Subcutaneous adipose tissue (tissue), 4 donors: Measurements from ENCODE around the gene RPS27. TPM values are rescaled to one million over a fixed set of nuclear protein-coding genes. Genes with fewer than 3 reads are reported as not detected.

Experiments used
- total RNA-seq, 4 donors: library from RNA; depleted of rRNA; stranded (reverse); fragments of >200 nt; gene quantifications; one replicate each; pipeline ENCODE4 v1.1.0, GENCODE V29; 2016
- TF ChIP-seq, protein P1 (sequence below): fragments of 450-650 bp; IDR thresholded peaks from one replicate; pipeline ENCODE4 v1.5.1; 2016; ENCODE audit warnings: low read depth, mild to moderate bottlenecking, control low read depth, antibody characterized with exemption, moderate library complexity

Gene RPS27
- total RNA-seq, 4 donors from 2014 or later, result 1,809 to 3,638 (median 2,450) TPM

DNA sequence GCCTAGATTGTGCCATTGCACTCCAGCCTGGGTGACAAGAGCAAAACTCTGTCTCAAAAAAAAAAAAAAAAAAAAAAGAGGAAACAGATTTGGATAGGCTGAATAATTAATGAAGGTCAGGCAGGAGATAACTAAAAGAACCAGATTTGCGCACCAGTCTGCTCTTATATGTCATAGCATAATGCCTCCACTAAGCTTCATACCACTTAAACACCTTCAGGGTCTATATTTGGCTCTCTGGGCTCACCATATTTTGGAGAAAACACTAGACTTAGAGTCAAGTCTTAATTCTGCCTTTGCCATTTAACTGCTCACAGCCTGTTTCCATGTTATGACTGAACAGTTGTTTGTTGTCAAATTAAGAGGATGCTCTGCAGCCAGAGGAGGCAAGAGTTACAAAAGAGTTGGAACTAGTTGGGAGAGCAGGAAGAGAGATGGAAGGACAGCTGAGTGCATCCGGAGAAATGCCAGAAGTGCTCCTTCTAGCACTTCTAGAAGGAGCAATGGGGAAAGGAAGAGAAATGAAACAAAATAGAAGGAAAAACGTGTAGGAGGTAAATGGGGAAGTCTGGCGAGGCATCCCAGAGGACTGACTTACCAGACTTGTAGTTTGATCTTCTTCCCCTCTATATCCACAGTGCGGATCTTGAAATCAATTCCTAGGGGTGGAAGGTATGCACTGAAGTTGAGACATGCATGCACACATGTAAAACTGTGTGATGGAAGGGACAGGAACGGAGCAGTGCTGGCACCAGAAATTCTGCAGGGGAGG lies 6.3 kb upstream of the RPS27 start:
- TF ChIP-seq, protein P1, sequence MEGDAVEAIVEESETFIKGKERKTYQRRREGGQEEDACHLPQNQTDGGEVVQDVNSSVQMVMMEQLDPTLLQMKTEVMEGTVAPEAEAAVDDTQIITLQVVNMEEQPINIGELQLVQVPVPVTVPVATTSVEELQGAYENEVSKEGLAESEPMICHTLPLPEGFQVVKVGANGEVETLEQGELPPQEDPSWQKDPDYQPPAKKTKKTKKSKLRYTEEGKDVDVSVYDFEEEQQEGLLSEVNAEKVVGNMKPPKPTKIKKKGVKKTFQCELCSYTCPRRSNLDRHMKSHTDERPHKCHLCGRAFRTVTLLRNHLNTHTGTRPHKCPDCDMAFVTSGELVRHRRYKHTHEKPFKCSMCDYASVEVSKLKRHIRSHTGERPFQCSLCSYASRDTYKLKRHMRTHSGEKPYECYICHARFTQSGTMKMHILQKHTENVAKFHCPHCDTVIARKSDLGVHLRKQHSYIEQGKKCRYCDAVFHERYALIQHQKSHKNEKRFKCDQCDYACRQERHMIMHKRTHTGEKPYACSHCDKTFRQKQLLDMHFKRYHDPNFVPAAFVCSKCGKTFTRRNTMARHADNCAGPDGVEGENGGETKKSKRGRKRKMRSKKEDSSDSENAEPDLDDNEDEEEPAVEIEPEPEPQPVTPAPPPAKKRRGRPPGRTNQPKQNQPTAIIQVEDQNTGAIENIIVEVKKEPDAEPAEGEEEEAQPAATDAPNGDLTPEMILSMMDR, result no peak

DNA sequence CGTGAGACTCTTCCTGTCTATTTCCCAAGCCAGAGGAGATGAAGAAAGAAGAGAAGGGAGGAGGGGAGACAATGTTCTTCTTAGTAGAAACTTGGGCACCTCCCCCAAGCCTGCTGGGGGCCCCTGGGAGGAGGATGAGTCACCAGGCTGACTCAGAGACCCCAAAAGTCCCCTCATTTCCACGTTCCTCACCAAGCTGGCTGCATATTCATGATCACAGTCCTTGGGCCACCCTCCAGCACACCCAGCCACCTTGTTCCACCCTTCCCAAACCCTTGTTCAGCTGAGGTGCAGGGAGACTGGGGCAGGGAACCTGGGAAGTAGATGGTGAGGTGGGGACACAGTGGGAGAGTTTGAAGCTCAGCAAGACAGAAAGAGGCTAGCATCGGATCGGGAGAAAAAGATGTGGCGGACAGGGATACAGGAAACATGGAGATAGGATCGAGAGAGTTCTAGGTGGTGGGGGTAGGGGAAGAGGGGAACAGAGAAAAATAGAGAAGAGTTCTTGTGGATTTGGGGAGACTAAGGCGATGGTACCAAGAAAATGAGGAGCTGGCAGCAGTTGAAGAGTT lies 5.1 kb upstream of the RPS27 start:
- TF ChIP-seq, protein P1, result no peak

DNA sequence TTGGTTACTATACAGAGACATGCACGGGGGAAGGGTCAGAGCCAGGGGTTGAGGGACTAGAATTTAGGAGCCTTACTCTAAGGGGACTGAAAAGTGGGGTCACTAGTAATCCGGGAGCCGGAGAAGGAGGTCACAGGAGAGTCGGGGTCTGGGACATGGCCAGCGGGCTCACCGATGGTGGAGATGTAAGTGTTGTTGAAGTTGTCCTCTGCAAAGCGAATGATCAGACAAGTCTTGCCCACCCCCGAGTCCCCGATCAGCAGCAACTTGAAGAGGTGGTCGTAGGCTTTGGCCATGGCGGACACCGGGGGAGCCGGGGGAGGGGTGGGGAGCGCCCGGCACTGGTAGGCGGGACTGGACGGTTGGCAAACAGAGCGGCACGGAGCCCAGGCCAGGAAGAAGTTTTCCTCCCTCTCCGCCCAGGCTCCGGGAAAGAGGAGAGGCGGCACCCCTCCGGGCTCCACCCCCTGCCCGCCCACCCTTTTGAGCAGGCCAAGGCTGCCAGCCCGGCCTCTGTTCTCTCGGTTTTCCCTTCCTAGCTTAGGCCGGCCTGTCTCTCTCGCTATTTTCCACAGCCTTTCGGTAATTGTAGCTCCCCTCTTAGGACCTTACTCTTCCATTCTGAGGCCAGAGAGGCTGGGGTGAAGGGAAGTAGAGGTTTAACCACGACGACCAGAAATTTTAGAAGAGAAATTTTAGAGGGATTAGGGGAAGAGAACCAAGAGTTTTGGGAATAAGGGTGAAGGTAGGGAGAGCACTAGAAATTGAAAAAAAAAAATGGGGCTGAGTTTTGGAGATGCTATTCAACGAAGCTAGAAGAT lies 4.4 kb upstream of the RPS27 start, which contains the start of gene RAB13:
Gene RAB13, minus strand, starts transcription at position 399 of the 821 bp plus-strand sequence. Its CDS starts 103 bp downstream, at position 296.
- TF ChIP-seq, protein P1, result no peak

DNA sequence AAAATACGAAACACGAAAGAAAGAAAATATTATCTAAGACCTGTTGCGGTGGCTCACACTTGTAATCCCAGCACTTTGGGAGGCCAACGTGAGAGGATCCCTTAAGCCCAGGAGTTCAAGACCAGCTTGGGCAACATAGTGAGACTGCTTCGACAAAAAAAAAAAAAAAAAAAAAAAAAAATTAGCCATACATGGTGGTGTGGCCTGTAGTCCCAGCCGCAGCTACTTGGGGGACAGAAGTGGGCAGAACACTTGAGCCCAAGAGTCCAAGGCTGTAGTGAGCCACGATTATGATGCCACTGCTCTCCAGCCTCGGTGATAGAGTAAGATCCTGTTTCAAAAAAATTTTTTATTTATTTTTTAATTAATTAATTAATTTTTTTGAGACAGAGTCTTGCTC lies 2.9 kb upstream of the RPS27 start:
- TF ChIP-seq, protein P1, result no peak

DNA sequence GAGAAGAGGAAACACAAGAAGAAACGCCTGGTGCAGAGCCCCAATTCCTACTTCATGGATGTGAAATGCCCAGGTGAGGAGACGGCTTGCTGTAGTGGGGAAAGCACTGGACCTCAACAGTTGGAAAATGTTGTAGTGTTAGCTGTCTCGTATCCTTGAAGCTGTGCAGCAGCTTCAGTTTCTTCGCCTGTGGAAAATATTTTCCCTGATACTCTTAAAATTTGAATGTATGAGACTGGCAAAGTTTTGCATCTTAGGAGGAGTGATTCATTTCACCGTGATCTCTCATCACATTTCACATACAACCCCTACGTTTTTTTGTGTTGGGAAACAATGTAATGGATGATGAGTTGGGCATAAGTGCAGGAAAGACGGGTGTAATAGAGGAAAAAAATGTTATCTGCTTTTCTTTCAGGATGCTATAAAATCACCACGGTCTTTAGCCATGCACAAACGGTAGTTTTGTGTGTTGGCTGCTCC lies 629 bp downstream of the RPS27 start:
- TF ChIP-seq, protein P1, result no peak

DNA sequence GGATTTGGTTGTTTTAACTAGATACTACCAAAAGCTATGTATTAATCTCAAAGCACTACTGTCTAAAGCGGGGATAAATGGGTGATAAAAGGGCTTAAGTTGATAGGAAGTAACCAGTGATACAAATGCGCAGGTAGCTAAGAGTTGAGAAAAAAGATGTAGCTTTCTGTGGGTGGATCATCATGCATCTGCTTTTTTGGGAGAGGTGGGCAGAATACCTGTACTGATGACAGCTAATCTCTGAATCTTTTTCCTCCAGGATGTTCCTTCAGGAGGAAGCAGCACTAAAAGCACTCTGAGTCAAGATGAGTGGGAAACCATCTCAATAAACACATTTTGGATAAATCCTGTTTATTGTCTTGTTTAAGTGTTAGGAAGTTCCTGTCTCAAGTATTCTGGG lies 1.2 kb downstream of the RPS27 start:
- TF ChIP-seq, protein P1, result no peak

DNA sequence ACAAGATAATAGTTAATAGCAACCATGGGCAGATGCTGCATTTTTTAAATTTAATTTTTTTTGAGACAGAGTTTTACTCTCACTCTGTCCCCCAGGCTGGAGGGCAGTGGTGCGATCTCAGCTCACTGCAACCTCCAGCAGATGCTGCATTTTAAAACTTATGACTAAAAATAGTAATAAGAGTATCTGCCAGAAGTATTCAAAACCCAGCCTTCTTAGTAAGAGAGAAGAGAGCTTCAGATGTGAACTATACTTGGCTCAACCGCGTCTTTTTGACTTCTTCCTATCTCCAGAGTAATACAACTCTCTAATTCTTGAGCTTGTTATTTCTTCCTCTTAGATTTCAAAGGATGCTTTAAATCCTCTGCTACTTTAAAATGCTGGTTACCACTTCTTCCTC lies 4.6 kb downstream of the RPS27 start:
- TF ChIP-seq, protein P1, result no peak
